AG09319 (cell line): ENCODE results near the gene STRBP.

Experiments used
- DNase-seq: peaks from one replicate; pipeline ENCODE4 v3.0.0-alpha.2; 2010; ENCODE audit warnings: low read depth; ENCODE audit errors: extremely low read depth
- TF ChIP-seq, protein P1 (sequence below): IDR thresholded peaks from 2 replicates; pipeline ENCODE4 v1.5.1; 2011; ENCODE audit warnings: low read depth, mild to moderate bottlenecking, inconsistent platforms, low read length, moderate library complexity

The STRBP gene

GRCh38 chr9:123261006-123261677, 7.2 kb downstream of the STRBP start:
- TF ChIP-seq, protein P1, sequence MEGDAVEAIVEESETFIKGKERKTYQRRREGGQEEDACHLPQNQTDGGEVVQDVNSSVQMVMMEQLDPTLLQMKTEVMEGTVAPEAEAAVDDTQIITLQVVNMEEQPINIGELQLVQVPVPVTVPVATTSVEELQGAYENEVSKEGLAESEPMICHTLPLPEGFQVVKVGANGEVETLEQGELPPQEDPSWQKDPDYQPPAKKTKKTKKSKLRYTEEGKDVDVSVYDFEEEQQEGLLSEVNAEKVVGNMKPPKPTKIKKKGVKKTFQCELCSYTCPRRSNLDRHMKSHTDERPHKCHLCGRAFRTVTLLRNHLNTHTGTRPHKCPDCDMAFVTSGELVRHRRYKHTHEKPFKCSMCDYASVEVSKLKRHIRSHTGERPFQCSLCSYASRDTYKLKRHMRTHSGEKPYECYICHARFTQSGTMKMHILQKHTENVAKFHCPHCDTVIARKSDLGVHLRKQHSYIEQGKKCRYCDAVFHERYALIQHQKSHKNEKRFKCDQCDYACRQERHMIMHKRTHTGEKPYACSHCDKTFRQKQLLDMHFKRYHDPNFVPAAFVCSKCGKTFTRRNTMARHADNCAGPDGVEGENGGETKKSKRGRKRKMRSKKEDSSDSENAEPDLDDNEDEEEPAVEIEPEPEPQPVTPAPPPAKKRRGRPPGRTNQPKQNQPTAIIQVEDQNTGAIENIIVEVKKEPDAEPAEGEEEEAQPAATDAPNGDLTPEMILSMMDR, result no peak

DNA sequence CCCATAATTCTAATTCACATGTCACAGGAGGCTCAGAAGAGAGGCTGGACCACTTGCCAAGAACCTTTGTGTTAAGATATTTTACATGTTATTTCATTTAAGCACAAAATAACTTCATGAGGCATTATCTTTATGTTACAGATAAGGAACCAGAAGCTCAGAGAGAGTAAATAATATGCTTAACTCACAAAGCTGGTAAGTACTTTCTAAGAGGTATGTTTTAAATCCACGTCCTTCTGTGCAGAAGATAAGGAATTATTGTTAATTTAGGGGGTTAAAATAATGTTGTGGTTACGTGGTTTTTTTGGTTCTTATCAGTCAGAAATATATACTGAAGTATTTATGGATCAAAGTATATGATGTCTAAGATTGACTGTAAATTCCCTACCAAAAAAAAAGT, 8.0 kb downstream of the STRBP start:
- no peak for DNase-seq
- TF ChIP-seq, protein P1, result no peak

More at GRCh38 chr9:123261006-123261677, 7.2 kb downstream of the STRBP start:
- DNase-seq, result no peak

- DNase-seq, result no peak
- TF ChIP-seq, protein P1, result no peak
Observed at GRCh38 chr9:123257276-123257675, 11.1 kb downstream of the STRBP start.

GRCh38 chr9:123255718-123256117, 12.7 kb downstream of the STRBP start:
- TF ChIP-seq, protein P1, result no peak
- no peak for DNase-seq

- TF ChIP-seq, protein P1, result no peak
- no peak for DNase-seq
Observed at GRCh38 chr9:123253204-123253603, 15.2 kb downstream of the STRBP start.

GRCh38 chr9:123251741-123252140, 16.6 kb downstream of the STRBP start:
- no peak for DNase-seq
- TF ChIP-seq, protein P1, result no peak

GRCh38 chr9:123251324-123251723, 17.1 kb downstream of the STRBP start:
- TF ChIP-seq, protein P1, result no peak
- no peak for DNase-seq
